ENCODE data around the gene MEAK7. TPM values are rescaled to one million over a fixed set of nuclear protein-coding genes. Genes with fewer than 3 reads are reported as not detected.
A peak's percentile ranks its signal among the peaks of the same experiment; 100 is the strongest.

The MEAK7 gene
- total and polyA plus RNA-seq, 3 donors from 2014 or later, result 11.2 to 20.0 (median 14.3) TPM

- no peaks in the 10 kb centered on the region for H3K9me3 ChIP-seq
- no peaks in the 10 kb centered on the region for H3K27me3 ChIP-seq
- no peaks in the 10 kb centered on the region for H3K4me1 ChIP-seq
- TF ChIP-seq, protein P1, sequence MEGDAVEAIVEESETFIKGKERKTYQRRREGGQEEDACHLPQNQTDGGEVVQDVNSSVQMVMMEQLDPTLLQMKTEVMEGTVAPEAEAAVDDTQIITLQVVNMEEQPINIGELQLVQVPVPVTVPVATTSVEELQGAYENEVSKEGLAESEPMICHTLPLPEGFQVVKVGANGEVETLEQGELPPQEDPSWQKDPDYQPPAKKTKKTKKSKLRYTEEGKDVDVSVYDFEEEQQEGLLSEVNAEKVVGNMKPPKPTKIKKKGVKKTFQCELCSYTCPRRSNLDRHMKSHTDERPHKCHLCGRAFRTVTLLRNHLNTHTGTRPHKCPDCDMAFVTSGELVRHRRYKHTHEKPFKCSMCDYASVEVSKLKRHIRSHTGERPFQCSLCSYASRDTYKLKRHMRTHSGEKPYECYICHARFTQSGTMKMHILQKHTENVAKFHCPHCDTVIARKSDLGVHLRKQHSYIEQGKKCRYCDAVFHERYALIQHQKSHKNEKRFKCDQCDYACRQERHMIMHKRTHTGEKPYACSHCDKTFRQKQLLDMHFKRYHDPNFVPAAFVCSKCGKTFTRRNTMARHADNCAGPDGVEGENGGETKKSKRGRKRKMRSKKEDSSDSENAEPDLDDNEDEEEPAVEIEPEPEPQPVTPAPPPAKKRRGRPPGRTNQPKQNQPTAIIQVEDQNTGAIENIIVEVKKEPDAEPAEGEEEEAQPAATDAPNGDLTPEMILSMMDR (IDR thresholded peaks at IDR 0.05), result no peak
- no peak for TF ChIP-seq POLR2A (IDR thresholded peaks at IDR 0.05)
- DNase-seq, result no peak
- H3K27ac ChIP-seq, result no peak overlapping the region
- H3K36me3 ChIP-seq (ENCODE audit: low read depth, missing control alignments), result no peaks in the 10 kb centered on the region
- intact Hi-C loops (cut with DNase I; ENCODE audit: low total_unique reads), result loop anchor here (5.0 kb wide), 1 partner anchor 109 kb away; no protein-coding TSS in a partner anchor
- H3K4me3 ChIP-seq, result no peak overlapping the region
- WGBS, 2 donors, result 92 to 93% methylated on average over 10 of the region's 10 CpGs
Measured at GRCh38 chr16:84513123-84513522, 8.7 kb upstream of the MEAK7 start.

DNA sequence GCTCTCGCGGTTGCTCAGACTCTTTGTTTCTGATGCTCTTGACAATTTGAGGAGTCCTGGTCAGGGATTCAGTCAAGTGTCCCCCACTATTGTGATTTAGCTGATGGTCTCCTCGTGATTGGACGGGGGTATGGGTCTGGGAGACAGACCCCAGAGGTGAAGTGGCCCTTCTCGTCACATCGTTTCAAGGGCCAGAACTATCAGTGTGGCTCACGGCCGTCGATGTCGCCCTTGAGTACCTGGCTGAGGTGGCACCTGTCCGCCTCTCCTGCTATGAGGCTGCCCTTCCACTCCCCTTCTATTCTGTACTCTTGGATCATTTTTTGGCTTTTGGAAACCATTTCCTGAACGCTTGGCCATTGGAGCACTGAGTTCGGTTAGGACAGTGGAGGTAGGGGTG is 7.4 kb upstream of the MEAK7 start:
- 67 to 78% methylated on average over 9 to 13 of the region's 13 CpGs for WGBS, 2 donors
- intact Hi-C loops (cut with DNase I; ENCODE audit: low total_unique reads), result loop anchor here (5.0 kb wide), 1 partner anchor 110 kb away; no protein-coding TSS in a partner anchor
- TF ChIP-seq, protein P1 (IDR thresholded peaks at IDR 0.05), result no peak
- no peak for TF ChIP-seq POLR2A (IDR thresholded peaks at IDR 0.05)

GRCh38 chr16:84511180-84511800 is 6.8 kb upstream of the MEAK7 start:
- 11 to 16% methylated on average over 21 of the region's 21 CpGs for WGBS, 2 donors
- Histone ChIP-seq H3K27ac (no peak overlapping the region), H3K36me3 (ENCODE audit: low read depth, missing control alignments) (no peaks in the 10 kb centered on the region), H3K4me1 (no peaks in the 10 kb centered on the region), H3K9me3 (no peaks in the 10 kb centered on the region), H3K4me3 (no peak overlapping the region), H3K27me3 (no peaks in the 10 kb centered on the region)
- DNase-seq, result peak; percentile 89
- TF ChIP-seq POLR2A (IDR thresholded peaks at IDR 0.05), result no peak
- TF ChIP-seq, protein P1 (IDR thresholded peaks at IDR 0.05), result peak; percentile 97 to 99 (median 99)
- intact Hi-C loops (cut with DNase I; ENCODE audit: low total_unique reads), result loop anchor here (5.0 kb wide), 1 partner anchor 111 kb away; no protein-coding TSS in a partner anchor

More for the DNA sequence above, 7.4 kb upstream of the MEAK7 start:
- Histone ChIP-seq H3K4me1 (no peaks in the 10 kb centered on the region), H3K36me3 (ENCODE audit: low read depth, missing control alignments) (no peaks in the 10 kb centered on the region), H3K9me3 (no peaks in the 10 kb centered on the region), H3K27ac (no peak overlapping the region), H3K4me3 (no peak overlapping the region), H3K27me3 (no peaks in the 10 kb centered on the region)
- no peak for DNase-seq

- Histone ChIP-seq H3K4me1 (peaks cover 10% of the 10 kb centered on the region), H3K27me3 (no peaks in the 10 kb centered on the region), H3K36me3 (ENCODE audit: low read depth, missing control alignments) (no peaks in the 10 kb centered on the region), H3K9me3 (no peaks in the 10 kb centered on the region), H3K27ac (no peak overlapping the region), H3K4me3 (no peak overlapping the region)
- 75 to 81% methylated on average over 15 to 20 of the region's 20 CpGs for WGBS, 2 donors
- DNase-seq, result no peak
- intact Hi-C loops (cut with DNase I; ENCODE audit: low total_unique reads), result loop anchor here (5.0 kb wide), 1 partner anchor 218 kb away; no protein-coding TSS in a partner anchor
- TF ChIP-seq POLR2A (IDR thresholded peaks at IDR 0.05), result no peak
- TF ChIP-seq, protein P1 (IDR thresholded peaks at IDR 0.05), result no peak
Measured at GRCh38 chr16:84509032-84509950, 4.8 kb upstream of the MEAK7 start.

Data from testis (tissue), 3 donors.